NK-92 (cell line): Measurements from ENCODE around the gene GDPD2.

ENCODE experiments used
- DNase-seq: peaks from one replicate; lab custom pipeline; 2025; ENCODE audit not compliant: unreplicated experiment; lab: John Stamatoyannopoulos, UW

The GDPD2 gene

GRCh38 chrX:70437011-70437410 lies 13.9 kb downstream of the GDPD2 start:
- DNase-seq, result no peak

GRCh38 chrX:70437921-70438665 lies 15.0 kb downstream of the GDPD2 start:
- DNase-seq, result no peak

- no peak for DNase-seq
Observed at GRCh38 chrX:70439016-70439415, 15.9 kb downstream of the GDPD2 start.

- no peak for DNase-seq
Observed at GRCh38 chrX:70442224-70442623, 19.1 kb downstream of the GDPD2 start.

- DNase-seq, result no peak
Observed at GRCh38 chrX:70444326-70444945, 21.3 kb downstream of the GDPD2 start, which contains the start of gene DLG3. DLG3 (plus strand) TSS chrX:70444835; CDS start chrX:70445202, 367 bp downstream.

- DNase-seq, result no peak
Observed at GRCh38 chrX:70444946-70445656, 22.0 kb downstream of the GDPD2 start.

GRCh38 chrX:70445951-70446350 lies 22.8 kb downstream of the GDPD2 start:
- DNase-seq, result no peak

GRCh38 chrX:70446380-70447350 lies 23.6 kb downstream of the GDPD2 start:
- DNase-seq, result no peak

- no peak for DNase-seq
Observed at GRCh38 chrX:70449457-70449966, 26.4 kb downstream of the GDPD2 start.

- no peak for DNase-seq
Observed at GRCh38 chrX:70452143-70452733, 29.1 kb downstream of the GDPD2 start.

GRCh38 chrX:70453024-70453618 lies 30.0 kb downstream of the GDPD2 start:
- DNase-seq, result no peak

GRCh38 chrX:70454441-70455365 lies 31.6 kb downstream of the GDPD2 start:
- DNase-seq, result no peak

- DNase-seq, result no peak
Observed at GRCh38 chrX:70455366-70456202, 32.5 kb downstream of the GDPD2 start.

- no peak for DNase-seq
Observed at GRCh38 chrX:70456256-70456655, 33.1 kb downstream of the GDPD2 start.

GRCh38 chrX:70461026-70461425 lies 37.9 kb downstream of the GDPD2 start:
- no peak for DNase-seq

GRCh38 chrX:70464051-70464450 lies 40.9 kb downstream of the GDPD2 start:
- DNase-seq, result no peak

- DNase-seq, result no peak
Observed at GRCh38 chrX:70466968-70467367, 43.9 kb downstream of the GDPD2 start.

- DNase-seq, result no peak
Observed at GRCh38 chrX:70468709-70469108, 45.6 kb downstream of the GDPD2 start.
